NCI-H82 treated with DMSO at 0.1 percent for 48 hours (cell line): ENCODE measurements around the gene SPATA4.

ENCODE experiments used
- DNase-seq: peaks from one replicate; lab custom pipeline; 2025; ENCODE audit not compliant: unreplicated experiment; lab: John Stamatoyannopoulos, UW

Gene SPATA4

DNA sequence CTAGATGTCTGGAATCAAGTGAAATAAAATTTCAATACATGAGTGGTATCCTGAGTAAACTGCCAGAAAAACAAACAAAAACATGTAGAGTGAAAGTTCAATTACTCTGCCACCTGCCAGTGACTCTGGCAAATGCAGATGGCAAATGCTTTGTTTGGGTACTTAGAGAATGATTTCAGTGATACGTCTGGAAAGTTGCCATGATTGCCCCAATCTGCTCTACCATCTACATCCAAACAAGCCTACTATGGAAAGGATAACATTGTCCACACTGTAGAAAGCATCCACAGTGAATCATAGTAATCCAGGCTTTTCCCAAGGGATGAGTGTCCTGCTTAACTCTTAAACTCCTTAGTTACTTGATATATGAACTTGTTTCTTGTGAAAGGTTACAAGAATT lies 3.4 kb downstream of the SPATA4 start:
- DNase-seq, result peak; percentile 18

DNA sequence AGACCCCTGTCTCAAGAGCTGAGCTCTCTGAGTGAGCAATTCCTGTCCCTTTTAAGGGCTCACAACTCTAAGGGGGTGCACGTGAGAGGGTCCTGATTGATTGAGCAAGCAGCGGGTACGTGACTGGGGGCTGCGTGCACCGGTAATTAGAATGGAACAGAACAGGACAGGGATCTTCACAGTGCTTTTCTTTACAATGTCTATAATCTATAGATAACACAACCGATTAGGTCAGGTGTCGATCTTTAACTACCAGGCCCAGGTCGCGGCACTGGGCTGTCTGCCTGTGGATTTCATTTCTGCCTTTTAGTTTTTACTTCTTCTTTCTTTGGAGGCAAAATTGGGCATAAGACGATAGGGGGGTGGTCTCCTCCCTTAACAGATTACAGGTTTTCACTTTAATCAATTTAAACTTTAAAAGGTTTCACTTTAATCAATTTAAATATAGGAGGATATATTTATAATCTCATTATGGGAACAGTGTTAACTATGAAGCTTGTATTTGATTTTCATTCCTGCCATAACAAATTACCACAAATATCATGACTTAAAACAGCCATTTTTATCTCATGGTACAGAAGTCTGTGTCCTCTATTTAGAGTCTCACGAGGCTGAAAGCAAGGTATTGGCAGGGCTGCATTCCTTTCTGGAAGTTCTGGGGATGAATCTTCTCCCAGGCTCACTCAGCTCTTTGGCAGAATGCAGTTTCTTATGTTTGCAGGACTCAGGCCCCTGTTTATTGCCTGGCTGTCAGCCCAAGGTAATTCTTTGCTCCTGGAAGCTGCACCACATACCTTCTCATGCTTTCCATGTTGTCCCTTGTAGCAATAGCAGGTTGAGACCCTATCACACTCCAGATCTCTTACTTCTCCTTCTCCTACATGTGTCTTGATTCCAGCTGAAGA lies 5.2 kb downstream of the SPATA4 start:
- DNase-seq, result no peak

DNA sequence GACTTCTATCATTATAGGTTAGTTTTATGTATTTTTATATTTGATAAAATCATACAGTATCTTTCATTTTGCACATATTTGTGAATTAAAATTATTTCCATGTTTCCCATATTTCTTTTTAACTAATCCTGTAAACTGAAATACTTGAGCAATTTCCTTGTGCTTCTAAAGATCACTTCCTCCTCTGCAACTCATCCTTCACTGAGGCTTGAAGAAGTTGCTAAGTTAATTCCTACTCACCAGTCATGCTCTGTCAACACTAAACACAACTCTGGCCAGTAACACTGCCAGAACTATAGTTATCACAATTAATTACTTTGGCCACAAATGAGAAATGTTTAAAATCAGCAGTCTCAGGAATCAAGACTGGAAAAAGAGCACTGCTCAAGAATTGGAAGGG lies 6.7 kb downstream of the SPATA4 start:
- no peak for DNase-seq

DNA sequence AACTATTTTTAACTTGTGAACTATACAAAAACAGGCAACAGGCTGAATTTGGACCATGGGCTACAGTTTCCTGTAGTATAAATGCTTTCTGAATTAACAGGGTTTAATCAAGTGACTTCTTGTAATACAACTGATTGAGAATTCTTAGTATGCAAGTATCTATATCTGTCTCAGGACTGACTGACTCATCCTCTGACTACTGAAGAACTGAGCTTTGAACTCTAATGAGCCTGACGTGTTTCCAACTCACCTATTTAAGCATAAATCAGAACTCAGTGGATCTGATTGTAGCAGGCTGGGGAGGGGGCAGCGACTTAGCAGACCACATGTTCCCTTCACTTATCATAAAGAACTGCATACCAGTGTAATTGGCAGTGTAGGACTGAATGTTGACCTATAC lies 7.8 kb downstream of the SPATA4 start:
- DNase-seq, result no peak

DNA sequence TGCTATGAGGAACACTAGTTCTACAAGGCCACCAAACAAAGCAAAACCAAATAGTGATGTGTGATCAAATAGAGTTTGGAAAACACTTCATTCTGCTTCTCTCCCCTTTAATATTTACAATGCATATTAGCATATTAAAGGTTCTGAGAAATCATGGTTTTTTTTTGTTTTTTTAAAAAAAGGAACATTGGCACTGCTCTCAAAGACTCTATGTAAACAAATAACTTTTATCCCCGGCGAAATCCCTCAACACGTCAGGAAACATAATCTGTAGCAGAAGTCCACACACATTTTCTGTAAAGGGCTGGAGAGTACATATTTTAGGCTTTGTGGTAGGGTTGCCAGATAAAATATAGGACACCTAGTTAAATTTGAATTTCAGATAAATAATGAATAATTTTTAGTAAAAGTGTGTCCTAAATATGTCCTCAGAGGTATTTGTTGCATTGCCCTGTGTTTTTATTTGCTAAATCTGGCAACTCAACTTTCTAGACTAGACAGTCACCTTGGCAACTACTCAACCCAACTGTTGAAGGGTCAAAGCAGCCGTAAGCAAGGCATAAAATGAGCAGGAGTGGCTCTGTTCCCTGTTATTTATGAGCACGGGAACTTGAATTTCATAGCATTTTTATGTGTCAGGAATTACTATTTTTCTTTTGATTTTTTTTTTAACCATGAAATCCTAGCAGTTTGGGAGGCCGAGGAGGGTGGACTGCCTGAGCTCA lies 8.6 kb downstream of the SPATA4 start:
- no peak for DNase-seq

DNA sequence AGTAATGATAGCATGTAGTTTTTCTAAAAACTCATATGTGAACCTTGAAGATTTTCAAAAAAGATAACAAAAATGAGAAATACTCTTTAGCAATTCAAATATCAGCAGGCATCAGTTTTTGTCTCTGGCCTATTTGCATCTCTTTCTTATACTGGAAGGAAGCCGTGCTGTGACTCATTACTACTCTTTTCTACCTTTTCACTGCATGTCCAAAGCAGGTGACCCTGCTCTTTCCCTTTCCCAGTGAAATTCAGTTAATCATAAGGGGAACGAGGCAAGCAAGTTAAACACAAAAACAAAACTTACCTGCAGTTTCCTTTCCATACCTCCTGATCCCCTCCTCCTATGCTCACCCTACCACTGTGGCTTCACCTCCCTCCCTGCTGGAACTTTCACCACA lies 9.3 kb downstream of the SPATA4 start:
- DNase-seq, result no peak

DNA sequence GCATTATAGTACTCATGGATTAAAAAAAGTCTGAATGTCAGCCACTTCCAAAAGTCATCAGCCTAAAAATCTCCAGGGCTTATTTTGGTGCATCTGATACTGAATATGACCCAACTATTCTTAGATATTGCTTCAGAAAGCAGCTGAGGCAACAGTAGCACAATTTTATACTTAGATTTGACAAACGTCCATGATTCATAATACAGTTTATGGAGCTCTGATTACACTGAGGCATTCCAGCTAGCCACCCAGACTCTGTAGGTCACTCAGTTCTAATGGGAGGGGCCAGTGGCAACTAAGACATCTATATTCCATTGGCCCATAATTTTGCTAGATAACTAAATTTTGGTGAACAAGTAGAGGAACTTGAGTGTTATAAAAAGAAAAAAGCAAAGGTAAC lies 10.3 kb downstream of the SPATA4 start:
- DNase-seq, result no peak

DNA sequence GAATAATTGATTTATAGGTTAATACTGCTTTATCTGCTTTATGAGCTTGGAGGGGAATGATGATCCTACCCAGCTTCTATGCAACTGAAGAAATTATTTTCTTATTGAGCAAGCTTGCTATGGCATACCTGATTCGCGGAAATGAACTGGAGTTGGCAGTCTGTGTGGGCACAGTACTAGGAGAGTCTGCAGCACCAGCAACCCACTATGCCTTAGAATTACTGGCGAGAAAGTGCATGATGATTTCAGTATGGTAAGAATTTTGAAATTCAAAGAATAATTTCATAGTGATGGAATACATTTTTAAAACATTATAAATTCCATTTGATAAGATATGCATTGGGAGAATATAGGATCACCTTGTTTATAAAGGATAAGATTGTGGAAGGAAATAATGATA lies 32.3 kb downstream of the SPATA4 start:
- DNase-seq, result no peak

DNA sequence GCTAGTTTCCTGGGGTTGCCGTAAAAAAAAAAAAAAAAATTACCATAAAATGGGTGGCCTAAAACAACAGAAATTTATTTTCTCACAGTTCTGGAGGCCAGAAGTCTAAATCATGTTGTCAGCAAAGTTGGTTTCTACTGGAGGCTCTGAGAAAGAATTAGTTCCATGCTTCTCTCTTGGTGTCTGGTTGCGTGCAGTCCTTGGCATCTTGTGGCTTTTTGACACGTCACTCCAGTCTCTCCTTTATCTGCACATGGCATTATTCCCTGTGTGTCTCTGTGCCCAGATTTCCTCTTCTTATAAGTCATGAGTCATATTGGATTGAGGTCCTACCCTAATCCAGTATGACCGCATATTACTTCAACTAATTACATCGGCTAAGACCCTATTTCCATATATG lies 38.7 kb downstream of the SPATA4 start:
- DNase-seq, result no peak

DNA sequence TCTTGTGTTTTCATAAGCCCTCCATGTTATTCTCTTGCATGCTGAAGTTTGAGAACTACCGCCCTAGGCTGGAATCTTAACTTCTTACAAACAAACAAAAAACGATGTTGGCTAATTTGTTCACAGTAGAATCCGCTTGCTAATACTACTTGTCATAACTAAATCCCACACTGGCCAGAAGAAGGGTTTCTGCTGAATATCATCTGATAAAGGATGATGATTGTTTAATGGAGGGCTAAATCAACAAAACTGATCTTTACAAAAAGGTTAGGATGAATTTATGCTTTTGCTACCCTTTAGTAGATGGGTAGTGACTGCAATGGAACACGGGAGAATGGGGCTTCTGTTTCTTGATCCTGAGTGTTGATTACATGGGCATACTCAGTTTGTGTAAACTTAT lies 42.3 kb downstream of the SPATA4 start:
- no peak for DNase-seq

DNA sequence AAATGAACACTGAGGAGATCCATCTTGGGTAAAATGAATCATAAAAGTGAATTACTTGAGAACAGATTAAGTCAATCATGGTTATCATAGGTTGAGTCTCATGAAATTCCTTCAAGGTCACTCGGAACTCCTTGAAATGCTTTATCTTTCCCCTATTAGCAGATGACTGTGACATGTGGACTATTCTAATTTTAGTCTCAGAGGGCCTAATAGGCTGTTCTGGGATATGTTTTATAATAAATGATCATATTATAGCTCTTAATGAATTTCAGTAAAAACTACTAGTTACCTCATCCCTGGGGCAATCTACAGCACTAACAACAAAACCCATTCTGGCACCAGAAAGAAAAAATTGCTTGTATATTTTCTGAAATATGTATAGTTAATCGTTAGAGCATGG lies 44.7 kb downstream of the SPATA4 start:
- DNase-seq, result no peak

DNA sequence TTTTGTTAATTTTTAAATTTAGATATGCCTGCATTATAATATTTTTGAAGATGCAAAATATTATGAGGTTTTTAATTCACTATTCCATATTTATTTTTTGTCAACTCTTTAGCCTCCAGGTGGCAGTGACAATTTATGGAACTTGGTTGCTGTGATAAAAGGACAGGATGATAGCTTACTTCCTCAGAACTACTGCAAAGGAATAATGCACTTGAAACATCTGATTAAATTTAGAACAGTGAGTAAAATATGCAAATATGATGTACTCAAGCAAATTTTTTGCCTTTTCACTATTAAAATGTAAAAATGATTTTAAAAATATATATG lies 45.1 kb downstream of the SPATA4 start:
- no peak for DNase-seq

DNA sequence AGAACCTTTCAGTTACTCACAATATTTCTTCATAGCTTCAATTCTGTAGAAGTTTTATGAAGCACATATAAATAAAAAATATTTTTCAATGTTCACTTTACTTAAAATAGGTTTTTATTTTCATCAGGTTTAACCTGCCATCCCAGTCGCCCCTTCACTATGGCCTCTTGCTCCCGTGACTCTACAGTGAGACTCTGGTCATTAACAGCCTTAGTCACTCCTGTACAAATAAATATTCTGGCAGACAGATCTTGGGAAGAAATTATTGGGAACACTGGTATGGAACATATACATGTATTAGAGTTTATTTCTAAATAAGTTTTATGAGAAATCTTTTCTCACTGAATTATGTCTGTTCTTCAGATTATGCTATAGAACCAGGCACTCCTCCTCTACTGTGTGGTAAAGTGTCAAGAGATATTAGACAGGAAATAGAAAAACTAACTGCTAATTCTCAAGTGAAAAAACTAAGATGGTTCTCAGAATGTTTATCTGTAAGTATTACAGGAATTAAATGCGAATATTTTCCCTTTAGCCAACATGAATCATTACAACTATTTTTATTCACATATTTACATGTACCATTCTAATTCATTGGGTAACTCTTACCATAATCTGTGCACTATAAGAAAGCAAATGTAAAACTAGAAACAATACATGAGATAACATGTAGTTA lies 45.6 kb downstream of the SPATA4 start:
- DNase-seq, result no peak

DNA sequence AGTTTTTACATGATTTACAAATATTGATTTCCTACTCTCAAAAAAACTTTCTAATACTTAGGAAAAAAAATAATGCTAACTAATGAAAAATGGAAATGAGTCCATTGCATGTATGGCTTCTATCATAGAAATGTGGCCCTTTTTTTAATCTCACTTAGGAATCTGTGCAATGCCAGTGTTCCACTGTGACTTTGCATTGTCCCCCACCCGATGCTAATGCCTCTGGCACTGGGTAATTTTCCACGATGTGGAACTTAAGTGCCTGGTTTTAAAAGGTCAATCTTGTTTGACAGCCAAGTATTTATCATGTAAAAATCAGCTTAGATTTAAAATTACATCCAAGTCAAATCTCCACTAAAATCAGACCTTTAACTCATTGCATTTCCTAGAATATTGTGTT lies 53.1 kb downstream of the SPATA4 start:
- no peak for DNase-seq

DNA sequence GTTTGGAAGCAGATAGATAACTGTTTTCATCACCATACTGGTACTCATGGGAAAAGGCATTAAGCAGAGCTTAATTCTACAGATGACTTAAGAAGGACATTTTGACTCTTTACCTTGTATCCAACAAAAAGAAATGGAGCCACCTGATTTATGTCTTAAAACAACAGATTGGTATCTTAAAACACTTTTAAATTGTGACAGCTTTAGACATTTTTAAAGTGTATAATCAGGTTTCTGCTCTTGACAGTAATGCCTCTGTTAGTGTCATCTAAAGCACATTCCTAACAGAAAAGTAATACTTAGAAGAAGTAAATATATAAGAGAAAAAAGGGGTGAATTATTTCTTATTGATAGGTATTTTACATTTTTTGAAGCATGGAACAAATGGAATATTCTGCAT lies 55.9 kb downstream of the SPATA4 start:
- DNase-seq, result no peak

DNA sequence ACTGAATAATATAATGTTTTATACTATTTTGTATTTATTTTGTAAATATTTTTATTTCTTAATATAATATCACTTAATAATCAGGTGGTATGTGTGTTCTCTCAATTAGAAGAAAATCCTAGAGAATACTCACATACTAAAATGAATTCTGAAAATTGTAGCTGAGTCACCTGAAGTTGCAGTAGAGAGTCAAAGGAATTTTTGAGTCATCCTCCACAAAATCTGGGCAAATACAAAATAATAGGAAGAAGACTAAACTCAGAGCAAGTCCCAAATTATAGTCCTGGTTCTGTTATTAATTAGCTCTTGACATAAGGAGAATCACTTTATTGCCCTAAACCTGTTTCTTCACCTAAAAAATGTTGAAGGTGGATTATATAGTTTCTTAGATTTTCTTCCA lies 57.8 kb downstream of the SPATA4 start:
- no peak for DNase-seq

DNA sequence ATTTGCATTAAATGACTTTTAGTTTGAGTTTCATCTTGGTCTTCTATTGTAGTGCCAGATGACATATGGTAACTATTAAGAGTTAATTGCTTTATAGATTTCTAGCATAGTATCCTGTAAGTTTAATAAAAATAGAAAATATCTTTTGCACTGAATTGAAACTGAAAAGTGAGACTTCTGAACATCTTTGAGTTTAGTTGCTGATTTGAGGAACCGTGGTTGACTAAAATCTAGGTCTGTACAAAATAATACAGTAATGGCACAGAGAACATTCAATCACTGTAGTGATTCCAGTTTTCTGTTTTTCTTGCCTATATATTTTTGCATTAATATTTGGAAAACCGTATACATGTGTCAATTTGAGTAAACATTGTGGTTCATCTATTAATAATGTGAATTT lies 60.7 kb downstream of the SPATA4 start:
- DNase-seq, result no peak
